ENCODE results near the gene TXNDC9.
"Not testable (repeated sequence)": the region's sequence is repeated elsewhere in the genome, so short reads cannot be mapped to it uniquely, and the experiment has no call there.

Gene TXNDC9

DNA sequence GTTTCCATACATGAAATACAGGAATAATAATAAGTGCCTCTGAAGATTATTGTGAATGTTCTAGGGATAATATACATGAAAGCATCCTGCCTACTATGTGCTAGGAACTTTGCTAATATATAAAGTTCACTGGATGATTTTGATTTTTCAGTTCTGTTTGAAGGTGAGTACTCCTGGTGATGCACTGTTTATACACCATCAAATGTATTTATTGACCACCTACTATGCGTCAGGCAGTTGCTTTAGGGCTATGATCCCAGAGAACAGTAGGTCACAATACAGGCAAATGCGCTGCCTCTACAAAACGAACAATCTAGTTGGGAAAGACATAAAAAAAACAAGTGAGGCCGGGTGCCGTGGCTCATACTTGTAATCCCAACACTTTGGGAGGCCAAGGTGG lies 10.7 kb downstream of the TXNDC9 start:
- no peak for DNase-seq (ENCODE audit: low spot score)

DNA sequence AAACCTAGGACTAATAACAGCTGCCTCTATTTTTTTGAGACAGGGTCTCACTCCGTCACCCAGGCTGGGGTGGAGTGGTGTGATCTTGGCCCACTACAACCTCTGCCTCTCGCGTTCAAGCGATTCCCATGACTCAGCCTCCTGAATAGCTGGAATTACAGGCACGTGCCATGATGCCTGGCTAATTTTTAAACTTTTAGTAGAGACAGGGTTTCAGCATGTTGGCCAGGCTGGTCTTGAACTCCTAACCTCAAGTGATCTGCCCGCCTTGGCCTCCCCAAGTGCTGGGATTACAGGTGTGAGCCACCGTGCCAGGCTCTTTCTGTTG lies 18.3 kb downstream of the TXNDC9 start:
- DNase-seq (ENCODE audit: low spot score), result not testable (repeated sequence)

DNA sequence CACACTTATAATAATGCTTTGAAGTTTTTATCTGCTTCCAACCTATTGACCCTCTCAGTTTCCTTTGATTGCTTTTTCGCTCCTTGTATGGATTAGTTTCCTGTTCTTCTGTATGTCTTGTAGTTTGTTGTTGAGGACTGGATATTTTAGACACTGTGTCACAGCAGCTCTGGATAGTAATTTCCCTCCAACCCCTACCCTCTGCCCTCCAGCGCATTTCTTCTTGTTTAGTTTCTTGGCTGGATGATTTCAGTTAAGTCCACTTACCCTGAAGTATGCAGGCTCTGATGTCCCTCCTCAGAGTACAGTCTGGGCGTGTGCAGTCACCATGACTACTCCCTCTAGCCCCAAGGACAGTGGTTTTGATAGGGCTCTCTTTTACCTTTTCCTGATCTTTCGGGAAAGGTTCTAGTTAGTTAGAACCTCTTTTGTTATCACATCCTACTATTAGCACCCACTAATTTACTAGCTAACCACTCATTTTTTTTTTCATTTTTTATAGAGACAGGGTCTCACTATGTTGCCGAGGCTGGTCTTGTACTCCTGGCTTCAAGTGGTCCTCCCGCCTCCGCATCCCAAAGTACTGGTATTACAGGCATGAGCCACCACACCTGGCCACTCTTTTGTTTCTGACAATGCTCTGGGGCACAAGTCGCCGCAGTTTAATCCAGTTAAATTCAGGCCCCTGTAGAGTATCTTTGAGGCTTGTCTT lies 18.8 kb downstream of the TXNDC9 start:
- no peak for DNase-seq (ENCODE audit: low spot score)

DNA sequence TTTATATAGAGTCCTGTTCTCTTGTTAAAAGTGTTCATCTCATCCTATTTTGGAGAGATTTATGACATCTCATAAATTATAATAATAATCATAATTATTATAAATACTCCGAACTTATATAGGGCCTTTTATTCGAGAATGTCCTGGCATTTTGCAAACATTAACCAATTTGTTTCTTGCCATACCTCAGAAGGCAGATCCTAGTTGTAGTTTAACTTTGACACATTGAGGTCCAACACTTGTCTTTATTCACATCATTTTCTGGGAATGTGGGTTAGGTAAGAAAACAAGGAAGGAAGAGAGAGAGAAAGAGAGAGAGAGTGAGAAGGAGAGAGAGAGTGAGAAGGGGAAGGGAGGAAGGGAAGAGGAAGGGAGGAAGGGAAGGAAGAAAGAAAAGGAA lies 35.0 kb downstream of the TXNDC9 start, which contains the start of gene LYG1:
TSS of gene LYG1 (minus strand) at position 101 of the 400 bp plus-strand sequence. CDS start 5,527 bp downstream, outside the sequence.
- DNase-seq (ENCODE audit: low spot score), result not testable (repeated sequence)

DNA sequence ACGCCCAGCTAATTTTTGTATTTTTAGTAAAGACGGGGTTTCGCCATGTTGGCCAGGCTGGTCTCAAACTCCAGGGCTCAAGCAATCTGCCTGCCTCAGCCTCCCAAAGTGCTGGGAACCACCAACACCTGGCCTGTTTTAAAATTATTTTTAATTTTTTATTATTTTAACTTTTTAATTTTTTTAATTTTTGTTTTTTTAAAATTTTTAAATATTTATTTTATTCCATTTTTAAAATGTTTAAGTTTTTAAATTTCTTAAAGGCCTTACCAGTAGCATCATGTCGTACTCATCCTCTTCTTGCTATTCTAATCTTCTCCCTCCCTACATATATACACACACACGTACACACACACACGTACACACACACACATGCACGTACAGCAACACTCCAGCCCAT lies 36.6 kb downstream of the TXNDC9 start:
- no peak for DNase-seq (ENCODE audit: low spot score)

GRCh38 chr2:99297994-99298393 lies 38.1 kb downstream of the TXNDC9 start:
- DNase-seq (ENCODE audit: low spot score), result no peak

DNA sequence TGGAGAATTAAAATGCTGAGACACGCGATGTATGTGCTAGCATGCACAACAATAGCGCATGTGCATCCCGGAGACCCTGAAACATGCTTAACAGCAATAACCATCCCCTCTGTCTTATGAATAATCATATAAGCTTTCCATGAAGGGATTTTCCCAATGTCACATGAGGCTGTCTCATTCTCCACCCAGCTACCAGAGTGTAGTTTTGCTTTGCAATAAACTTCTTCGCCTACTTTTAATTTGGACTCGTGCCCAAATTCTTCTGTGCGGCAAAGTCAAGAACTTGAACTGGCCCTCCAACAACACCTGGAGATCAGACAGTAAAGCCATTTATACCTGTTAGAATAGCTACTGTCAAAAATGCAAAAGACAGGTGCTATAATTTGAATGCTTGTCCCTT lies 50.6 kb downstream of the TXNDC9 start:
- no peak for DNase-seq (ENCODE audit: low spot score)

- no peak for DNase-seq (ENCODE audit: low spot score)
Measured at GRCh38 chr2:99279969-99280695, 56.0 kb downstream of the TXNDC9 start.

- peak; percentile 14 for DNase-seq (ENCODE audit: low spot score)
Measured at GRCh38 chr2:99278793-99279291, 57.3 kb downstream of the TXNDC9 start.

DNA sequence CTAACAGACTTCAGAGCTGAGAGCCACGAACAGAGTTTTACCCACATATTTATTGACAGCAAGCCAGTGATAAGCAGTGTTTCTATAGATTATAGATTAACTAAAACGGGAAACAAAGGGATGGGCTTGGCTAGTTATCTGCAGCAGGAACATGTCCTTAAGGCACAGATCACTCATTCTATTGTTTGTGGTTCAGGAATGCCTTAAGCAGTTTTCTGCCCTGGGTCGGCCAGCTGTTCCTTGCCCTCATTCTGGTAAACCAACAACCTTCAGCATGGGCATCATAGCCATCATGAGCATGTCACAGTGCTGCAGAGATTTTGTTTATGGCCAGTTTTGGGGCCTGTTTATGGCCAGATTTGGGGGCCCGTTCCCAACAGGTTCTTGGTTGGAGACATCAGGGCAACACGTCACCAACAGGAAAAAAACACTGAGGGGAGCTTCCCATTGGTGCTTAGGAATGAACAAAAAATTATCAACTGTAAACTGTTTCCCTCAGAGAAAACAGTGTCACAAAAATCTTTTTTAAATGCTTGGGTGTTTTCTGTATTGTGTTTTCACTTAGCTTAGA lies 57.9 kb downstream of the TXNDC9 start:
- not testable (repeated sequence) for DNase-seq (ENCODE audit: low spot score)

GRCh38 chr2:99275882-99276281 lies 60.3 kb downstream of the TXNDC9 start:
- no peak for DNase-seq (ENCODE audit: low spot score)
